Measurements from ENCODE around the gene ANXA3. TPM values are rescaled to one million over a fixed set of nuclear protein-coding genes. Genes with fewer than 3 reads are reported as not detected.

The ANXA3 gene
- total and polyA plus RNA-seq, 9 donors: 1.5 to 63.5 (median 8.1) TPM

- Histone ChIP-seq H3K4me1 (ENCODE audit: insufficient read depth) (no peaks in the 10 kb centered on the region), H3K36me3 (no peaks in the 10 kb centered on the region), H3K9me3 (no peaks in the 10 kb centered on the region), H3K27me3 (no peaks in the 10 kb centered on the region), H3K27ac (no peak overlapping the region), H3K4me3 (no peak overlapping the region)
- intact Hi-C loops (cut with DNase I): no loop called here
- TF ChIP-seq EP300 (IDR thresholded peaks at IDR 0.05): no peak
- TF ChIP-seq POLR2A (IDR thresholded peaks at IDR 0.05): no peak
- TF ChIP-seq CTCF (IDR thresholded peaks at IDR 0.05): no peak
- no peak for DNase-seq
- WGBS, 3 donors: 74 to 82% (median 77%) methylated on average over 4 of the region's 4 CpGs
Observed at GRCh38 chr4:78562687-78563086, 11.1 kb downstream of the ANXA3 start.

- no peaks in the 10 kb centered on the region for H3K36me3 ChIP-seq
- TF ChIP-seq POLR2A (IDR thresholded peaks at IDR 0.05): no peak
- TF ChIP-seq CTCF (IDR thresholded peaks at IDR 0.05): no peak
- no peak for TF ChIP-seq EP300 (IDR thresholded peaks at IDR 0.05)
- H3K4me1 ChIP-seq (ENCODE audit: insufficient read depth): peaks cover 2% of the 10 kb centered on the region
- no peak overlapping the region for H3K27ac ChIP-seq
- no peaks in the 10 kb centered on the region for H3K9me3 ChIP-seq
- no peak for DNase-seq
- H3K4me3 ChIP-seq: no peak overlapping the region
- intact Hi-C loops (cut with DNase I): no loop called here
- WGBS, 3 donors: 88 to 93% (median 91%) methylated on average over 2 of the region's 2 CpGs
- no peaks in the 10 kb centered on the region for H3K27me3 ChIP-seq
Observed at GRCh38 chr4:78565971-78566372, 14.4 kb downstream of the ANXA3 start.

- Histone ChIP-seq H3K4me1 (ENCODE audit: insufficient read depth) (peaks cover 2% of the 10 kb centered on the region), H3K4me3 (no peak overlapping the region), H3K9me3 (no peaks in the 10 kb centered on the region), H3K36me3 (no peaks in the 10 kb centered on the region), H3K27ac (no peak overlapping the region), H3K27me3 (no peaks in the 10 kb centered on the region)
- TF ChIP-seq CTCF (IDR thresholded peaks at IDR 0.05) (no peak), POLR2A (IDR thresholded peaks at IDR 0.05) (no peak), EP300 (IDR thresholded peaks at IDR 0.05) (no peak)
- WGBS, 3 donors: 92 to 93% (median 92%) methylated on average over 8 of the region's 8 CpGs
- DNase-seq: no peak
- intact Hi-C loops (cut with DNase I): no loop called here
Observed at GRCh38 chr4:78566834-78567499, 15.4 kb downstream of the ANXA3 start.

- Histone ChIP-seq H3K9me3 (no peaks in the 10 kb centered on the region), H3K36me3 (no peaks in the 10 kb centered on the region), H3K27ac (no peak overlapping the region), H3K4me3 (no peak overlapping the region), H3K4me1 (ENCODE audit: insufficient read depth) (peaks cover 2% of the 10 kb centered on the region), H3K27me3 (no peaks in the 10 kb centered on the region)
- DNase-seq: no peak
- intact Hi-C loops (cut with DNase I): no loop called here
- 94 to 100% (median 98%) methylated on average over 2 of the region's 2 CpGs for WGBS, 3 donors
- TF ChIP-seq EP300 (IDR thresholded peaks at IDR 0.05): no peak
- no peak for TF ChIP-seq POLR2A (IDR thresholded peaks at IDR 0.05)
Observed at GRCh38 chr4:78567500-78568060, 16.0 kb downstream of the ANXA3 start.

- H3K27ac ChIP-seq: no peak overlapping the region
- DNase-seq: no peak
- no peaks in the 10 kb centered on the region for H3K36me3 ChIP-seq
- 41 to 42% (median 42%) methylated on average over 3 of the region's 3 CpGs for WGBS, 3 donors
- no peak overlapping the region for H3K4me3 ChIP-seq
- no peak for TF ChIP-seq EP300 (IDR thresholded peaks at IDR 0.05)
- TF ChIP-seq CTCF (IDR thresholded peaks at IDR 0.05): no peak
- TF ChIP-seq POLR2A (IDR thresholded peaks at IDR 0.05): no peak
- intact Hi-C loops (cut with DNase I): no loop called here
- H3K27me3 ChIP-seq: no peaks in the 10 kb centered on the region
- H3K4me1 ChIP-seq (ENCODE audit: insufficient read depth): peaks cover 2% of the 10 kb centered on the region
- H3K9me3 ChIP-seq: no peaks in the 10 kb centered on the region
Observed at GRCh38 chr4:78568640-78569305, 17.2 kb downstream of the ANXA3 start.

Measured in ovary (tissue), 9 donors.